Germinal center (tissue), 1 donor: Measurements from ENCODE around the gene SNTG2.

Experiments
- DNase-seq: peaks from one replicate; pipeline ENCODE4 v3.0.0; 2012; ENCODE audit warnings: mixed read lengths, low spot score

The SNTG2 gene

DNA sequence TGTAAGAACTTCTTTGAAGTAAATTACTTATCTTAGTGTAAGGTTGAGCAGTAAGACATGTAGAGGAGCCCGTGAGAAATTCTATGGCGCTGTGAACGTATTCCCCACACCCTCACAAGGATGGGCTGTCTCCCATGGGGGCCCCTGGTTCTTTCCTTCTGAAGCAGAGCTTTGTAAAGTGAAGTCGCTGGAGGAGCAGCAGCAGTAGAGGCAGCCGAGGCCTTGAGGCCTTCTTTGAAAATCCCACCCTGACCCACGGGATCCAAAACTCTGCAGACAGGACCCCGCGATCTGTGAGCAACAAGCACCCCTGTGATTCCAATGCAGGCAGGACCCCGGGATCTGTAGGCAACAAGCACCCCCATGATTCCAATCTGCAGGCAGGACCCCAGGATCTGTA, 23.8 kb upstream of the SNTG2 start:
- no peak for DNase-seq

DNA sequence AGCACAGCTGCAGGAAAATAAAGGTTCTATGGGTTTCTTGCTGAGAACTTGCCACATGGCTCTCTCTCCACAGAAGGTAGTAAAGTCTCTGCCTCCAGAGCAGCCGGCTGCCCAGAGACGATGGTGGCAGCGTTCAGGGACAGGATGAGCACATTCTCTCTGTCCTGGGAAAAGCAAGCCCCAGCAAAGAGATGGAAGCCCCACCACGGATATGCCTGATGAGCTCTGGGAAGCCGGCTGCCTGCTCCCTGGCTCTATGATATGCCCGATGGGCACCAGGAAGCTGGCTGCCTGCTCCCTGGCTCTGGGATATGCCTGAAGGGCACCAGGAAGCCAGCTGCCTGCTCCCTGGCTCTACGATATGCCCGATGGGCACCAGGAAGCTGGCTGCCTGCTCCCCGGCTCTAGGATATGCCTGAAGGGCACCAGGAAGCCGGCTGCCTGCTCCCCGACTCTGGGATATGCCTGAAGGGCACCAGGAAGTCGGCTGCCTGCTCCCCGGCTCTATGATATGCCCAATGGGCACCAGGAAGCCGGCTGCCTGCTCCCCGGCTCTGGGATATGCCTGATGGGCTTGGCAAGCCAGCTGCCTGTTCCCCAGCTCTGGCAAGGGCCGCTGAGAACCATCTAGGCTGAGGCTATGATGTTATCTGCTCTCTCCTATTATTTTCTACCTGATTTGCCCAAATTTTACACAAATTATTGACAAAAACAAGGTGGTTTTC, 21.5 kb upstream of the SNTG2 start:
- DNase-seq: no peak

DNA sequence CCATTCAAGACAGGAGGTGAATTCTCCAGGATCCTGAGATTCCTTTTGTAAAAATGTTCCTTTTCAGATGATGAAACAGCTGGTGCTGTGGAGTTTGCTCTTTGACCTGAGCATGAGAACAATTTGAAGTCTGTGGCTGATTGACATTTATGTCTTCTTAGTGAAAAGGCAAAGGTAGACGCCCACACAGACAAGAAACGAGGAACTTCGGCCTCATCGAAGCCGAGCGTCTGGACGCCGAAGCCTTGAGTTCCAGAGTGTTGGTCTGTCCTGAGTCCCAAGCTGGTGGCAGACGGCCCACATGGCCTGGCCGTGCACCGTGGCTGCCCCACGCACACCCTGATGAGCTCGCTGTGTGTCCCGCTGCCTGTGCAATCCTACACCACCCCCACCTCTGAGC, 20.7 kb upstream of the SNTG2 start:
- no peak for DNase-seq

DNA sequence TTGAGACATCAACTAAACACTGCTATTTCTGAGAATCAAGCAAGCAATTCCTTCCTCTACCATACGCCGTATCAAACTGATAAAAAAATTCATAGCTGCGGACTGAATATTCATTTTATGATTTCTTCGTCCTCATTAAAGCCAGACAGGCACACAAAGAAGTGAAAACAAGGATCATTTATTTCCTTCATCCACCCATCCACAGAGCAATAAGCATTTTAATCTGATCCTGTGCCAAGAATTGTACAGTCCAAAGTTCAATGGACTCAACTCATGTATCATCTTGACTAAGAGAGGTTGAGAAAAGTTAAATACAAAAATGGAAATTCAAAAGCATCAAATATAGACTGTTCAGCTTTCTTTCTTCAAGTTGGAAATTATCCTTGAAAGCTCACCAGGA, 19.7 kb upstream of the SNTG2 start:
- DNase-seq: no peak

DNA sequence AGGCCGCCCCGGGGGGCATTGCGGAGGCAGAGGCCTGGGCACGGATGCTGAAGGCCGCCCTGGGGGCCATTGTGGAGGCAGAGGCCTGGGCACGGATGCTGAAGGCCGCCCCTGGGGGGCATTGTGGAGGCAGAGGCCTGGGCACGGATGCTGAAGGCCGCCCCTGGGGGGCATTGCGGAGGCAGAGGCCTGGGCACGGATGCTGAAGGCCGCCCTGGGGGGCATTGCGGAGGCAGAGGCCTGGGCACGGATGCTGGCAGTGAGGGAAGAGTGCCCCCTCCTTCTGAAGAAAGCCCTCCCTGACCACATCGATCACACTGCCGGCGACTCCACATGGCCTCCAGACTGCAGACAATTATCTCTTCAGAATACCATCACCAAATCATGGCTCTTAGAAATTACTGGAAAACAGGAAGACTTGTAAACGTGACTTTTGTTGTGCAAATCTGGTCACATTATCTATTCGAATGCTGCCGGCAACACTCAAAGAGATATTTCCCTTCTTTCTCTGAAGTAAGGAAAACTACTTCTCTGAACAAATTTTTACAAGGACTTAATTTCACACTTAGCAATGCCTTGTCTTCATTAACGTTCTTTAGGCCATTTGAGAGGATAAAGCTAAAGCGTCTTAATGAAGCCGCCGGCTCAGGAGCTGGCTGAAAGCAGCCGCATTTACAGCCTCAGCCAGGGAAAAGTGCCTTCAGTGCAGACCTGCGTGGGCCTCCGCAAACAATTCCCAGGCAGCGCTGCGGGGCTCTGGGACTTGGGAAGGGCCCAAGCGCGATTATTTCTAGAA, 18.1 kb upstream of the SNTG2 start:
- DNase-seq: no peak

DNA sequence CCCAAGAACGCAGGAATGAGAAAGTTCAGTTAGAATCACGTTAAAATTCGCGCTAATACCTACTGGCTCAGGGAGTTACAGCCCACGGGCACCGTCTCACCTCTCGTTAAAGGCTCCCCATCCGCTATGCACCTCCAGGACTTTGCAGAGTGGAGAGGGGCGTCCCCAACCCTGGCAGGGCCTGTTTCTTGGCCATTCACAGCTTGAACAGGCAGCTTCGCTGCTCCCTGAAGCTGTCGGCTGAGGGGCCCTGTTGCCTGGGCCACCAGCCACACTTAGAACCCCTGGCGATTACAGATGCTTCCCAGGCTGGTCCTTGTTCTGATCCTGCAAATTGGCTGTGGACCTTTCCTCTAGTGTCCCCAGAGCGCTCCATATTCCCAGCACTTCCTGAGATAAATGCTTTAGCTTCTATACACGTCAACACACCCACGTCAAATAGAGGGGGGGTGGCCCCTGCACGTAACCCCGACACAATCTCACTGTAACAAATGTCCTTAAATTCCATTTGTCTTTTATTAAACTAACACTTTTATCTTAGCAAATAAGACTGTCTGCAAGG, 16.8 kb upstream of the SNTG2 start:
- no peak for DNase-seq

DNA sequence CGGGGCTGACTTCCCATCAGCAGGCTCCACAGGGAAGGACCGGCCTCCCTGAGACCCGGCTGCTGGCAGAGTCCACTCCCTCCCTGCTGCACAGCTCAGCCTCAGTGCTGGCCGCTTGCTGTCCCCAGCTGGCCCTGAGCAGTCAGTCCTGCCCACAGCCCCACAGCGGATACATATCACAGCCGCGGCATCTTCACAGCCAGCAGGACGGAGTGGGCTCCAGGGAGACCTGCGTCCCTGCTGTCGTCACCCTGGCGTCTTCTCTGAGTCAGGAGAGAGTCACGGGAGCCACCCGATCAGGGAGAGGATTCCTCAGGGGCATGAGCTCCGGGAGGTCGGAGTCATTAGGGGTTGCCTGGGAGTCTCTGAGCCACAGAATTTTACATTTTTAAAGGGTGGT, 13.1 kb upstream of the SNTG2 start:
- no peak for DNase-seq

DNA sequence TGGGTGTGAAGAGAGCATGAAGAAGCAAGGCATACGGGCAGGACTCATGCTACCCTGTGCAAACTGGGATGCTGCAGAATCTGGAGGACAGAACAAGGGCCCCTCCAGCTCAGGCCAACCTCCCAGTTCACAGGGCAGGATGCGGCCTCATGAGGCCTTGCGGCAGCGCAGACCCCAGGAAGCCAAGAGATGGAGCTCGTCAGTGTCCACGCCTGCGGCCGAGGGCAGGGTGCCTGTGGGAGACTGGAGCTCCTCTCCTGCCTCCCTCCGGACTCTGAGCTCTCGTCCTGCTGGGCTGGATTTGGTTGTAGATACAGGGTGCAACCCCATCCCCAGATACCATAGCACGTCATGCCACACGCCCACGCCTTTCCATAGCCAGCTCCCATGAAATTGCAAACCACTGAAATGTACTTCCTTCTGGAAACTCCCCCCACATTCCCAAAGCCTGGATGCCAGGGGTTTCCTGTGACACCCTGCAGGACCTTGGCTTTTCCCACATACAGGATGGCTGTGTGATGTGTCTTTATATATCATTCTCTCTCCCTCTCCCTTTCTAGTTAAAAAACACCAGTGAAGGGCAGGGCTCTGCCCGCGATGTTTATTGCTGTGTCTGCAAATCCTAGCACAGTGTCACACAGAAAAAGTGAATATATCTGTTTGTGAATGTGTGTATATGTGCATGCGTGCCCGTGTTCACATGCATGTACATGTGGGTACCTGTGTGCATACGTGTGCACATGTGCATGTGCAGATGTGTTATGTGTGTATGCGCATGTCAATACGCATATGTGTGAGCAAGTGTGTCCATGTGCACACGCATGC, 12.3 kb upstream of the SNTG2 start:
- no peak for DNase-seq

DNA sequence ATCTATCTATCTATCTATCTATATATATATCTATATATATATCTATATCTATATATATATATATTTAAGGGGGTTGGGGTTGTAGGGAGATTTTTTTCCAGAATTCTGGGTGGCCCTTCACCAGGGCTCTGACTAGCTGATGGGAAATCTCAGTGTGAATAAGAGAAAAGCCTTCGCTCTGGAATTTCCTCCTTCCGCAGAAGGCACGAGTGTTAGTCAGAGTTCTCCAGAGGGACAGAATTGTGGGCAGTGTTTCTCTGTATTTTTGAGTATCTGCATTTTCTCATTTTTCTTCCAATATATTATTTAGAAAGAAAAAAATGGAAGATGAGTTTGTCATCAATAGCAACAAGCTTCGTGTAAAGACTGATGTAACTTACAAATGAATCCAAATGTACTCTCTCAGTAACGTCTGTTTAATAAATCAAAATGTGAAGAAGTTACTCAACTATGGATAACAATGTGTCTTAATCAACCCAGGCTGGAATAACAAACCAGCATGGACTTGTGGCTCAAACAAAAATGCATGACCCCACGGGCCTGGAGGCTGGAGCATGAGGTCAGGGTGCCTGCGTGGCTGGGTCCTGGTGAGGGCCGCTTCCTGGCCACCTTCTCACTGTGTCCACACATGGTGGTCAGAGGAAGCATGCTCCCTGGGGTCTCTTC, 10.6 kb upstream of the SNTG2 start:
- DNase-seq: no peak

DNA sequence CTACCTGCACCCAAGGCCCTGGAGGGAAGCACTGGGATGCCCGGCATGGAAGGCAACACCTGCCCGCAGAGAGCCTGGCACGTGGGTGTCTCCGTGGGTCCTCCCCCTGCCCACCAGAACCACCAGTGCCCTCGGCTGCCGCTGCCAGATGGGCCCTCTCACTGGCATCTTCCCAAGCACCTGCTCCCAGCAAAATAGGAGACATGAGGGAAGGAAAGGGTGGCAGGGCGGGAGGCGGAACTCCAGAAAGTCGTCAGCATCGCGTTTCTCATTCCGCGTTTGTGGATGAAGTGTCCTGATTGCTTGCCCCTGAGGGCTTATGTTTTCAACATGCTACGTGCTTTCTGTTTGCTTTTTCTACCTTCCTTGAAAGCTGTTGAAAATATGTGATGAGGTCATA, 8.8 kb upstream of the SNTG2 start:
- DNase-seq: no peak

DNA sequence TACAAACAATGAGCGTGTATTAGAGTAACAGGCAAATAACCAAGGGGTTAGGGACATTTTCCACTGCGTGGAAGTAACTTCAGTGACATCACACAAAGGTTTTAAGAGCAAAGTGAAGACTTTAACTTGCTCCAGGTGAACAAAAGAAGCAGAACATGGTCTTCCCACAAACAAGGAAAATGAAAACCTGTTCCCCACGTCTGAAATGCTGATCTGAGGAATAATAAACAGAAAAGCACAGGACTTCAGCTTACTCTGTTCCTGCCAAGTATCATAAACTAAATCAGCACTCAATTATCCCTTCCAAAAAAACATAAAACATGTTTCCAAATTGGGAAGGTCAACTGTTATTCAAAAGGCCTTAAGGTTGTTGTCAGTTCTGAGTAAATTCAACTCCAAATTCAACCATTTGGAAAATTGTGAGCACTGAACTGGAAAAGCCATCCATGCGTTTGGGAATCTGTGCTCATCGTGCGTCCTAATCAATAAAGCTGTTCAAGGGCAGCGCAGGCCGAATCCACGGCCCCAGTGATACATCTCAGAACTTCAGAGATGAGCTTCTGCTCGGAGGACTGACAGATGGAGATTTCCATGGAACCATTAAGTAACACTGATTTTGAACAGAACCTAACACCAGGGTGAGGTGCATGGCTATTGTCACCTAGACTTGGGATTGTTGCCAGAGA, 7.7 kb upstream of the SNTG2 start:
- no peak for DNase-seq

DNA sequence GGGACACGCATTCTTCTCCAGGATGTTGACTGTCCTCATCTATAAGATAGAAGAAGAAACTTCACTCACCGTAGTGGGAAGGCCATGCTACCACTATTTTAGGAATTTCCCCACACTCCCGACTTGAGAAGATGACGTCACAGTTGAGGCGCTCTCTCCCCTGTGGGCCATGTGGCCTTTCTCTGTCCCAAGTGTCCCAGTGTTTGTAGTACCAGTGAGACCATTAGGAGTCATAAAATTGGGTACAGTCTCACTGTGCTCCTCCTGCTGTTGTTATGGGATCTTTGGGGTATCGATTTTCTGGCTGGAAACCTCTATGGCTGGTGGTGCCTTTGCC, 7.2 kb upstream of the SNTG2 start:
- no peak for DNase-seq

DNA sequence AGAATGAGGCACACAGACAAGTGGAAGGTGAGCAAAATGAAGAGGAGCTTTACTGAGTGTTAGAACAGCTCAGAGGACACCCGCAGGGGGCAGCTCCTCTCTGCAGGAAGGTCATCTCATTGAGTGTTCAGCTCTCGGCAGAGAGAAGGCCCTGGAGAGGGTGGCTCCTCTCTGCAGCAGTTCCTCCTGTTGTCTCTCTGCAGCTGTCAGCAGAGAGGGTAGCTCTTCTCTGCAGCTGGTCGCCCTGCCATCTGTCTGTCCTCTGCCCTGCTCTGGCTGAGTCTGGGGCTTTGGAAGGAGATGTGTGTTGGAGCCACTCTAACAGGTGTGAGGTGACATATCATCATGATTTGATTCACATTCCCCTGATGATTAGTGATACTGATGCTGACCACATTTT, 6.8 kb upstream of the SNTG2 start:
- DNase-seq: no peak

DNA sequence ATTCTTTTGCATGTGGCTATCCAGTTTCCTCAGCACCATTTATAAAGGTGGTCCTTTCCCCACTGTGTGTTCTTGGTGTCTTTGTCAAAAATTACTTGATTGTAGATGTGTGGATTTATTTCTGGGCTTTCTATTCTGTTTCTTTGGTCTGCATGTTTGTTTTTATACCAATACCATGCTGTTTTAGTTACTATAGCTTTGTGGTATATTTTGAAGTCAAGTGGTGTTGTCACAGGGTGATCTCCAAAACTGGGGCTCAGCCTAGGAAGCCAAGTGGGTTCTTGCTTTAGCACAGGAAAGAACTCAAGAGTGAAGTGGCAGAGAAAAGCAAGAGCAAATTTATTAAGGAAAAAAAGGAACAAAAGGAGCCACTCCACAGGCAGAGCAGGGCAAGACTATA, 6.0 kb upstream of the SNTG2 start:
- no peak for DNase-seq

DNA sequence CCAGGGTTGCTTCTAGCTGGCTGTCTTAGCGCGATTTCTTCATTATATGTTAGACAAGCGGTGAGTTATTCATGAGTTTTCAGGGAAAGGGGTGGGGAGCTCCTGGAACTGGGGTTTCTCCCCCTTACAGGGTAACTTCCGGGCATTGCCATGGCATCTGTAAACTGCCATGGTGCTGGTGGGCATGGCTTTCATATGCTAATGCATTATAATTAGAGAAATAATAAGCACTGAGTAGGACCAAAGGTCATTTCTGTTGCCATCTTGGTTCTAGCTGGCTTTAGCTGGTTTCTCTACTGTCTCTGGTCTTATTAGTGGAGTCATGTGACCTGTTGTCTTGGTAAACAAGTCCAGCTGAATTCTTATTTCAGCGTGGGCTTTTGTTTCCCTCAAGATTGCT, 5.5 kb upstream of the SNTG2 start:
- no peak for DNase-seq

DNA sequence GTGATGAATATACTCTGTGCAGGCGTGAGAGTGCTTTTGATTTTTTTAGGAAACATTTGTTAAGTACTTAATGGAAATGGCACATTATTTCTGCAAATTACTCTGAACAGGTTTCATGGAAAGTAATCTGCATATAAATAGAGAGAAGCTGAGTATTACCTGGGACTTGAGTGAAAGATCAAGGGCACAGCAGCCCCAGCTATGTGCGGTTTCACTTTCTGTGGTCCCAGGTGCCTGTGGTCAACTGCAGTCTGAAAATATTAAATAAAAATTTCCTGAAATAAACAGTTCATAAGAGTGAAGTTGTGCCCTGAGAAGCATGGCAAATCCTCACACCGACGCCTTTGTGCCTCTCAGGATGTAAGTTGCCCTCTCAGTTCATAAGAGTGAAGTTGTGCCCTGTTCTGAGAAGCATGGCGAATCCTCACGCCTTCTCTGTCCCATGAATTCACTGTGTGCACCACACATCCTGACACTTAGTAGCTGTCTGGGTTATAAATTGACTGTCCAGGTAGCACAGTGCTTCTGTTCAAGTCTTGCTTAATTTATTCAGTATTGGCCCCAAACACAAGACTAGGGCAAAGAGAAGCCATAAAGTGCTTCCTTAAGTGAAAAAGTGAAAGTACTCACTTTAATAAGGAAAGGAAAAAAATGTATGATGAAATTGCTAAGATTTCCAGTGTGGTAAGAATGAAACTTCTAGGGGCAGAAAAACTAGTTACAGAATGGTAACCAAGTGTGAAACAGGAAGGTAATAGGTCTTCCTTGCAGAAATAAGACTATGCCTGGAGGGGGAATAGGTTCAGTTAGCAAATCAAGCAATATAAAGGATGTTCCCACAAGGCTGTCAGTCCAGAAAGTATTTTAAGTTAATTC, 4.3 kb upstream of the SNTG2 start:
- no peak for DNase-seq

DNA sequence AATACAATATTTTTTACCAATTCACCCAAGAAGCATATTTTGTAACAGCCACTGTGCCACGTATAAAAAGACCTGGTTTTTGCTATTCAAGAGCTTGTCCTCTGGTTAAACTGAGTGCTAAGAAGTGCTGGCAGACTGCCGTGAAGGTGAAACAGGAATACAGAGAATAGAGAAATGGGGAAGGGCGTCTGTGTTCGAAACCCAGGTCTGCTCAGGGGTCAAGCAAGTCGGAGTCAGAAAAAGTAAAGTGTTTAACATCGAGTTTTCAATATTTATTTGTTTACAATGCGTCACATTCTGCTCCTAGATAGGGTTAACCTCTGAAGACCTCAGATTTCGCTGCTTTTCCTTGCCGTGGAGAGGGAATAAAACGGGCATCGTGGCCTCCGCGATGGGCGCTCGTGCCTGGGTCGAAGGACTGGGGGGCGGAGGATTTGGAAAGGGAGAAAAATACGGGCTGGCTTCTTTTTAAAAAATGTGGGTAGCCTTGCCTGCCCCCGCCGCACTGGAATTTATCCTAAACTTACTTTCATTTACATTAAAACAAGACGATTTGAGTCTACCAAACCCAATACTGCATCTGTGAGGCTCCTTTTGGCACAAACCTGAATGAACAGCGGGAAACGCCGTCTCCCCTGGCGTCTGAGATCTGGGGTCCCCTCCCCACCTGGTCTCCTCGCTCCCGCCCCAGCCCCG, 1.1 kb upstream of the SNTG2 start:
- peak; percentile 4 for DNase-seq

DNA sequence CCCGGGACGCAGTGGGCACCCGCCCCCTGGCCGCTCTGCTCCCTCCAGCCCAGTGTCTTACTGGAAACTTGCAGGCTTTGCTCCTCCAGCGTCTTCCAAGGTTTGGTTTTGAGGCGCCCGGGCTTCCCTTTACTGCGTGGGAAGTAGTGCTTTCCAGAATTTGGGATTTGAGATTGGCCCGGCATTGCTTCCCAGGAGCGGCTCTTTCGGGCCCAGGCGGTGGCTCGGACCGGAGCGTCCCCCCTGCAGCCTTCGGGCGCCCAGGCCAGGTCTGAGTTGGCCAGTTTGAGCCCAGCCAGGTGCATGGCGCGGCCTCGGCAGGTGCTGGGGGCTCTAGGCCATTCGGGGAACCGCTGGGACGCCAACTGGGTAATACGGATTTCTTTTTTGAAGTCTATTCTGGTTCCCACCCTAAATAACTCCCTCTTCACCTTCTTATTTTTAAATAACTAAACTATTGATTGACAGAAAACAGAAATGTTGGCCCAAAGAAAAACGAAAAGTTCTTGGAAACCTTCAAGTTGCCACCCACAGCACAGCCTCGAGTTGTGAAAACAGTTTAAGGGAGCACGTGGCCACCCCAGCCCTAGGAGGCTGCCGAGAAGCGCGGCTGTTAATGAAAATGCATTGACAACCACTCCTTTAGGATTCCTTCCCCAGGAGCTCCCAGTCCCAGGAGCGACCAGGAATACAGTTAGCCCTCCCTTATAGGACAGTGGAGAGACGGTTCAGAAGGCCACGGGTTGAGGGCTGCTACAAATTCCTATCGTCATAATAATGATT, 766 bp downstream of the SNTG2 start:
- DNase-seq: no peak

DNA sequence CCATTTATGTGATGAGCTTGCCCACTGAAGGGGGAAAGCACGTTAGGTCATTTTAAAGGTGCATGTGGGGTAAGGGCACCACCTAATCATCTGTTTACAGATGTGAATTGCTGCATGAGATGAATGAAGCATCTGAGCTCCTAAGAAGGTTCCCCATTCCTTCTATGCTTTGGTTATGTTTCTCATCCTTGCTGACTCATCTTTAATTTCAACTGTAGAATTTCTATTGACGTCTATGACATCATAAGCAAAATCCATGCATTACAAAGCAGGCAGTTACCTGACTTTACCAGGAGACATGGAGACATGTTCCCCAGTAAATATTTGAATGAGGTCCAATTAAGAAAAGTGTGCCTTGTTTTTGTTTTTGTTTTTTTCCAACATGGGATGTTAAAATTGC, 2.8 kb downstream of the SNTG2 start:
- no peak for DNase-seq
